Breast epithelium (tissue), 4 donors: Measurements from ENCODE around the gene APEH. TPM values are rescaled to one million over a fixed set of nuclear protein-coding genes. Genes with fewer than 3 reads are reported as not detected.

Source experiments
- DNase-seq, 2 donors: peaks; one replicate each; pipeline ENCODE4 v3.0.0-alpha.2; 2019; ENCODE audit warnings: low spot score in 2 of 2
- H3K27ac ChIP-seq, 2 donors: fragments of 200-600 bp; sonication (generic) in 1 of 2; one replicate each; pipeline ENCODE4 v1.5.1; 2016 to 2019; ENCODE audit warnings: mild to moderate bottlenecking in 1 of 2
- H3K27me3 ChIP-seq, 2 donors: fragments of 200-600 bp; sonication (generic) in 1 of 2; one replicate each; pipeline versions ENCODE4 v1.5.1 to v1.6.0; 2017 to 2019; ENCODE audit warnings: control low read depth in 1 of 2, mild to moderate bottlenecking in 1 of 2
- H3K36me3 ChIP-seq: fragments of 200-600 bp; one replicate; pipeline ENCODE4 v1.5.1; 2019
- H3K4me1 ChIP-seq, 2 donors: fragments of 200-600 bp; sonication (generic); one replicate each; pipeline ENCODE4 v1.5.1; 2016 to 2019; ENCODE audit warnings: control low read depth in 1 of 2
- H3K4me3 ChIP-seq, 3 donors: fragments of 200-600 bp; sonication (generic); 1 replicate in 2 of 3; 2 replicates in 1 of 3; pipeline ENCODE4 v1.5.1; 2016 to 2019; ENCODE audit warnings: mild to moderate bottlenecking in 3 of 3, moderate library complexity in 2 of 3
- H3K9me3 ChIP-seq, 2 donors: fragments of 200-600 bp; sonication (generic) in 1 of 2; one replicate each; pipeline ENCODE4 v1.5.1; 2016 to 2019; ENCODE audit warnings: control low read depth in 1 of 2
- POLR2A ChIP-seq: fragments of 450-650 bp; IDR thresholded peaks from one replicate; pipeline ENCODE4 v1.6.1; 2016; ENCODE audit warnings: antibody characterized with exemption, mild to moderate bottlenecking, moderate library complexity
- POLR2AphosphoS5 ChIP-seq, 3 donors: sonication (generic); formaldehyde crosslinking; IDR thresholded peaks; one replicate each; pipeline ENCODE4 v1.6.1; 2017; ENCODE audit warnings: antibody characterized with exemption in 3 of 3
- intact Hi-C: fragments of 100-400 bp; cut with DNase I; formaldehyde crosslinking; loops from one replicate; pipeline ENCODE4 v1.15.1; 2023; ENCODE audit warnings: low total_unique reads
- total RNA-seq, 3 donors: library from RNA; depleted of rRNA; stranded (reverse); fragments of >200 nt; gene quantifications; one replicate each; pipeline ENCODE4 v1.1.0, GENCODE V29; 2016
- TF ChIP-seq, protein P1 (sequence below), 3 donors: fragments of 450-650 bp; IDR thresholded peaks; one replicate each; pipeline ENCODE4 v1.5.1; 2016 to 2017; ENCODE audit warnings: antibody characterized with exemption in 3 of 3, mild to moderate bottlenecking in 3 of 3, moderate library complexity in 3 of 3

The APEH gene
- total RNA-seq, 3 donors from 2014 or later: 69.5 to 80.0 (median 70.1) TPM

GRCh38 chr3:49649576-49649975, 24.6 kb upstream of the APEH start:
- Histone ChIP-seq H3K9me3 (no peaks in the 10 kb centered on the region), H3K4me3 (no peak overlapping the region), H3K27ac (no peak overlapping the region), H3K27me3 (no peaks in the 10 kb centered on the region), H3K36me3 (no peaks in the 10 kb centered on the region), H3K4me1 (no peaks in the 10 kb centered on the region)
- DNase-seq: no peak
- intact Hi-C loops: no loop called here
- TF ChIP-seq POLR2A (no peak), POLR2AphosphoS5 (IDR thresholded peaks at IDR 0.05) (no peak)
- TF ChIP-seq, protein P1, sequence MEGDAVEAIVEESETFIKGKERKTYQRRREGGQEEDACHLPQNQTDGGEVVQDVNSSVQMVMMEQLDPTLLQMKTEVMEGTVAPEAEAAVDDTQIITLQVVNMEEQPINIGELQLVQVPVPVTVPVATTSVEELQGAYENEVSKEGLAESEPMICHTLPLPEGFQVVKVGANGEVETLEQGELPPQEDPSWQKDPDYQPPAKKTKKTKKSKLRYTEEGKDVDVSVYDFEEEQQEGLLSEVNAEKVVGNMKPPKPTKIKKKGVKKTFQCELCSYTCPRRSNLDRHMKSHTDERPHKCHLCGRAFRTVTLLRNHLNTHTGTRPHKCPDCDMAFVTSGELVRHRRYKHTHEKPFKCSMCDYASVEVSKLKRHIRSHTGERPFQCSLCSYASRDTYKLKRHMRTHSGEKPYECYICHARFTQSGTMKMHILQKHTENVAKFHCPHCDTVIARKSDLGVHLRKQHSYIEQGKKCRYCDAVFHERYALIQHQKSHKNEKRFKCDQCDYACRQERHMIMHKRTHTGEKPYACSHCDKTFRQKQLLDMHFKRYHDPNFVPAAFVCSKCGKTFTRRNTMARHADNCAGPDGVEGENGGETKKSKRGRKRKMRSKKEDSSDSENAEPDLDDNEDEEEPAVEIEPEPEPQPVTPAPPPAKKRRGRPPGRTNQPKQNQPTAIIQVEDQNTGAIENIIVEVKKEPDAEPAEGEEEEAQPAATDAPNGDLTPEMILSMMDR (IDR thresholded peaks at IDR 0.05): no peak

DNA sequence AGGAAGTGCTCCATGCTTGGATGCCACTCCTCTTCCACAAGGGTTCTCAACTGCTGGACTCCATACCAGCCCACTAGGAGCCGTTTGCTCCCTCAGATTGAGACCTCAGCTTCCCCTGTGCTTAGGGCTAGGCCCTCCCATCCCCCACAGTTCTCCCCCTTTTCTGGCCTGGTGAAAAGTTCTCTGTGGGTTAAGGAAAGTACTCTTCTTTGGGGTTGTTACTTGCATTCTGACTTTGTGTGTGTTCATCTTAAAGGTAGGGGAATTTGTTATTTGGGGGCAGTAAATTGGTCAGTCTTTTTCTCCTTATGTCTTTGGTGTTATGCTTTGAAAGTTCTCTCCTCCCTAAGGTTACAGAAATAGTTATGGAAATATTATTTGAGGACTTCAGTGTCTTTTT, 24.0 kb upstream of the APEH start:
- intact Hi-C loops: no loop called here

DNA sequence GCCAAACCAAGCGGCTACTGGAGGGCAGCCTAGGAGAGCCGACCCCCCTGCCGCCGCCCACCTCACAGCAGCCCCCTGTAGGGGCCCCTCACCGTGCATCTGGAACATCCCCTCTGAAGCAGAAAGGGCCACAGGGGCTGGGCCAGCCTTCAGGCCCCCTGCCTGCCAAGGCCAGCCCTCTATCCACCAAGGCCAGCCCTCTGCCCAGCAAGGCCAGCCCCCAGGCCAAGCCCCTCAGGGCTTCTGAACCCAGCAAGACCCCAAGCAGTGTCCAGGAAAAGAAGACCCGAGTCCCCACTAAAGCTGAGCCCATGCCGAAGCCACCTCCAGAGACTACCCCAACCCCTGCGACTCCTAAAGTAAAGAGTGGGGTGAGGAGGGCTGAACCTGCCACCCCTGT, 23.5 kb upstream of the APEH start:
- H3K4me1 ChIP-seq: no peaks in the 10 kb centered on the region
- H3K4me3 ChIP-seq: no peak overlapping the region
- H3K36me3 ChIP-seq: no peaks in the 10 kb centered on the region
- no peak overlapping the region for H3K27ac ChIP-seq
- no peaks in the 10 kb centered on the region for H3K27me3 ChIP-seq
- no peak for DNase-seq
- TF ChIP-seq, protein P1 (IDR thresholded peaks at IDR 0.05): no peak
- TF ChIP-seq POLR2AphosphoS5 (IDR thresholded peaks at IDR 0.05) (no peak), POLR2A (no peak)
- H3K9me3 ChIP-seq: no peaks in the 10 kb centered on the region
- intact Hi-C loops: no loop called here

More for the DNA sequence above, 24.0 kb upstream of the APEH start:
- Histone ChIP-seq H3K27me3 (no peaks in the 10 kb centered on the region), H3K4me1 (no peaks in the 10 kb centered on the region), H3K36me3 (no peaks in the 10 kb centered on the region), H3K4me3 (no peak overlapping the region), H3K9me3 (no peaks in the 10 kb centered on the region), H3K27ac (no peak overlapping the region)
- no peak for DNase-seq
- TF ChIP-seq POLR2AphosphoS5 (IDR thresholded peaks at IDR 0.05) (no peak), POLR2A (no peak)
- TF ChIP-seq, protein P1 (IDR thresholded peaks at IDR 0.05): no peak

- no peaks in the 10 kb centered on the region for H3K4me1 ChIP-seq
Observed at GRCh38 chr3:49652218-49652902, 21.8 kb upstream of the APEH start.

DNA sequence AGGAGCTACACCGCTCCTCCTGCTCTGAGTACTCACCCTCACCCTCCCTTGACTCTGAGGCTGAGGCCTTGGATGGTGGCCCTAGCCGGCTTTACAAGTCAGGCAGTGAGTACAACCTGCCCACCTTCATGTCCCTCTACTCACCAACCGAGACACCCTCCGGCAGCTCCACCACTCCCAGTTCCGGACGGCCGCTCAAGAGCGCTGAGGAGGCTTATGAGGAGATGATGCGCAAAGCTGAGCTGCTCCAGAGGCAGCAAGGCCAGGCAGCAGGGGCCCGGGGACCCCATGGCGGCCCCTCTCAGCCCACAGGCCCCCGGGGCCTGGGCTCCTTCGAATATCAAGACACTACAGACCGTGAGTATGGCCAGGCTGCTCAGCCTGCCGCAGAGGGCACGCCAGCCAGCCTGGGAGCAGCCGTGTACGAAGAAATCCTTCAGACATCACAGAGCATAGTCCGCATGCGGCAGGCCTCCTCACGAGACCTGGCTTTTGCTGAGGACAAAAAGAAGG, 21.2 kb upstream of the APEH start:
- DNase-seq: no peak
- H3K9me3 ChIP-seq: no peaks in the 10 kb centered on the region
- no peaks in the 10 kb centered on the region for H3K4me1 ChIP-seq
- H3K27me3 ChIP-seq: no peaks in the 10 kb centered on the region
- no peak for TF ChIP-seq POLR2A
- TF ChIP-seq POLR2AphosphoS5 (IDR thresholded peaks at IDR 0.05): no peak
- TF ChIP-seq, protein P1 (IDR thresholded peaks at IDR 0.05): no peak
- H3K4me3 ChIP-seq: no peak overlapping the region
- intact Hi-C loops: no loop called here
- no peak overlapping the region for H3K27ac ChIP-seq
- no peaks in the 10 kb centered on the region for H3K36me3 ChIP-seq

More at GRCh38 chr3:49652218-49652902, 21.8 kb upstream of the APEH start:
- TF ChIP-seq POLR2A (no peak), POLR2AphosphoS5 (IDR thresholded peaks at IDR 0.05) (no peak)
- TF ChIP-seq, protein P1 (IDR thresholded peaks at IDR 0.05): no peak
- intact Hi-C loops: no loop called here
- Histone ChIP-seq H3K9me3 (no peaks in the 10 kb centered on the region), H3K36me3 (no peaks in the 10 kb centered on the region), H3K27ac (no peak overlapping the region), H3K27me3 (no peaks in the 10 kb centered on the region), H3K4me3 (no peak overlapping the region)
- no peak for DNase-seq
